Measurements from ENCODE around the gene TDRD12.

GRCh38 chr19:32812036-32812435, 92.5 kb downstream of the TDRD12 start:
- TF ChIP-seq, protein P1, sequence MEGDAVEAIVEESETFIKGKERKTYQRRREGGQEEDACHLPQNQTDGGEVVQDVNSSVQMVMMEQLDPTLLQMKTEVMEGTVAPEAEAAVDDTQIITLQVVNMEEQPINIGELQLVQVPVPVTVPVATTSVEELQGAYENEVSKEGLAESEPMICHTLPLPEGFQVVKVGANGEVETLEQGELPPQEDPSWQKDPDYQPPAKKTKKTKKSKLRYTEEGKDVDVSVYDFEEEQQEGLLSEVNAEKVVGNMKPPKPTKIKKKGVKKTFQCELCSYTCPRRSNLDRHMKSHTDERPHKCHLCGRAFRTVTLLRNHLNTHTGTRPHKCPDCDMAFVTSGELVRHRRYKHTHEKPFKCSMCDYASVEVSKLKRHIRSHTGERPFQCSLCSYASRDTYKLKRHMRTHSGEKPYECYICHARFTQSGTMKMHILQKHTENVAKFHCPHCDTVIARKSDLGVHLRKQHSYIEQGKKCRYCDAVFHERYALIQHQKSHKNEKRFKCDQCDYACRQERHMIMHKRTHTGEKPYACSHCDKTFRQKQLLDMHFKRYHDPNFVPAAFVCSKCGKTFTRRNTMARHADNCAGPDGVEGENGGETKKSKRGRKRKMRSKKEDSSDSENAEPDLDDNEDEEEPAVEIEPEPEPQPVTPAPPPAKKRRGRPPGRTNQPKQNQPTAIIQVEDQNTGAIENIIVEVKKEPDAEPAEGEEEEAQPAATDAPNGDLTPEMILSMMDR (conservative IDR thresholded peaks at IDR 0.05) = no peak
- no peak for TF ChIP-seq ZFX (IDR thresholded peaks at IDR 0.05)
